Stimulated activated naive B cell treated with anti-CD40 and anti-IgM and Interleukin-4, amounts not matched to agents 10 μg/mL and 1 μg/mL and 100 μg/mL, for 72 hours (primary cell): ENCODE results near the gene NXT1.

ENCODE experiments used
- ATAC-seq, 2 donors: fragments of 150-1000 bp; cut with Tn5 transposase; replicated peaks; 2 replicates each; pipeline ENCODE4 v1.10.0; 2021; ENCODE audit warnings: moderate library complexity in 1 of 2
- DNase-seq: peaks from one replicate; pipeline ENCODE4 v3.0.0; 2021
- H3K27ac Mint-ChIP-seq: one replicate; pipeline ENCODE4 v1.8.0; 2022; ENCODE audit warnings: mild to moderate bottlenecking, mixed read lengths
- H3K27me3 Mint-ChIP-seq, 2 donors: one replicate each; pipeline ENCODE4 v1.8.0; 2022; ENCODE audit warnings: mixed read lengths in 2 of 2
- H3K36me3 Mint-ChIP-seq, 2 donors: one replicate each; pipeline ENCODE4 v1.8.0; 2022; ENCODE audit warnings: mixed read lengths in 2 of 2, mild to moderate bottlenecking in 1 of 2
- H3K4me1 Mint-ChIP-seq, 2 donors: one replicate each; pipeline ENCODE4 v1.8.0; 2022; ENCODE audit warnings: mixed read lengths in 2 of 2, mild to moderate bottlenecking in 1 of 2
- H3K4me3 Mint-ChIP-seq, 2 donors: one replicate each; pipeline ENCODE4 v1.8.0; 2022; ENCODE audit warnings: mild to moderate bottlenecking in 2 of 2, mixed read lengths in 2 of 2, moderate library complexity in 1 of 2
- H3K9me3 Mint-ChIP-seq, 2 donors: one replicate each; pipeline ENCODE4 v1.8.0; 2022; ENCODE audit warnings: mixed read lengths in 2 of 2, mild to moderate bottlenecking in 1 of 2

NXT1 gene

DNA sequence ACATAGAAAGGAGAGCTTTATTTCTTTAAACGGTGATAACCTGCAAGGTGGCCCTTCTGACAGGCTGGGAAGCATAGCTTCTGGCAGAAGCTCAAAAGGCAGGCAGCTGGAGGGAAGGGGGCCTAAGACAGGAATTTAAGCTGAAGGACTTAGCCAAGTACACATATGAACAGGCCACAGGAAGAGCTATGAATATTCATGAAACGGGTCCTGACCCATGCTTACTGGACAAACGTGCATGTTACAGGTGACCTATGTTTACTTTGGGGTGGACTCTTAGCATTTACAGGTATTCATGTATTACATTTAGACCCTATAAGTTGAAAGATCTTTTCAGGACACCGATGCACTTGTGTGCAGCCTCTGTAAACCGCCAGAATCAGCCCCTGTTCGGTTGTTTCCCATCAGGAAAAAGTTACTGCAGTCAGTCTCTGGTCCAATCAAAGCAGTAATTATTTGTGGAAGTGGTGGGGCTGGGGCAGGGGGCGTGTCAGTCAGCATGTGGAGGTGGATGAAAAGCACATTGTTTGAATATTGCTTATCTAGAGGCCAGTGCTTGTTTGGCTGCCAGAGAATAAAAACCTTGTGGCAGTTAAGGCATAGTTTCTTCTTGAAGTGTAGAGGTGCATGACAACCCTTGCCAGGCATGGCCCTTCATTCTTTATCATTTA, 8.5 kb downstream of the NXT1 start:
- Mint-ChIP-seq H3K36me3 (peaks cover 13 to 14% of the 10 kb centered on the region in 2 donors), H3K4me1 (peaks cover 22 to 45% of the 10 kb centered on the region in 2 donors), H3K27ac (peak overlapping the region; percentile 92), H3K27me3 (no peaks in the 10 kb centered on the region), H3K9me3 (no peaks in the 10 kb centered on the region), H3K4me3 (no peak overlapping the region)
- no peak for DNase-seq
- ATAC-seq = no peak

GRCh38 chr20:23360531-23360930, 9.9 kb downstream of the NXT1 start:
- peaks cover 16 to 18% of the 10 kb centered on the region in 2 donors for H3K36me3 Mint-ChIP-seq
- H3K9me3 Mint-ChIP-seq = peaks cover 0 to 2% of the 10 kb centered on the region in 2 donors
- peak overlapping the region in 1 of 2 donors; percentile 95 for H3K4me3 Mint-ChIP-seq
- peaks cover 27 to 51% of the 10 kb centered on the region in 2 donors for H3K4me1 Mint-ChIP-seq
- DNase-seq (no peak), ATAC-seq (no peak)
- no peaks in the 10 kb centered on the region for H3K27me3 Mint-ChIP-seq
- H3K27ac Mint-ChIP-seq = peak overlapping the region; percentile 93

DNA sequence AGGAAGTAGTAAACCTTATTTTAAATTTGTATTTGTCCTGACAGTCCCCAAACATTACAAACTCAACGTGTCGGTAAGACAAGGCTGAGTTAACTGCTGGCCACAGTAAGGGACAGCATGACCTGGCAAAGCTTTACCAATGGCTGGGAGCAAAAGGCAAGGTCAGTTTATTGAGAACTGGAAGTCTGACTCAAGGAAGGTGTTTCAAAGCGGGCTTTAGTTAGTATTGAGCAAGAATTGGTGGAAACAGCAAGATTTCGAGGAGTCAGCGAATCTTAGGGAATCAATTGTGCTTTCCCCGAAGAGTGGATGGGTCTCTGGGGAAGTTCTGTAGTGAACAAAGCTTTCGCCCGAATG, 10.5 kb downstream of the NXT1 start:
- DNase-seq = no peak
- H3K9me3 Mint-ChIP-seq = peaks cover 0 to 2% of the 10 kb centered on the region in 2 donors
- H3K4me3 Mint-ChIP-seq = peak overlapping the region; percentile 82 to 95
- H3K27me3 Mint-ChIP-seq = no peaks in the 10 kb centered on the region
- peaks cover 17 to 22% of the 10 kb centered on the region in 2 donors for H3K36me3 Mint-ChIP-seq
- H3K27ac Mint-ChIP-seq = peak overlapping the region; percentile 93
- H3K4me1 Mint-ChIP-seq = peaks cover 27 to 50% of the 10 kb centered on the region in 2 donors
- no peak for ATAC-seq

DNA sequence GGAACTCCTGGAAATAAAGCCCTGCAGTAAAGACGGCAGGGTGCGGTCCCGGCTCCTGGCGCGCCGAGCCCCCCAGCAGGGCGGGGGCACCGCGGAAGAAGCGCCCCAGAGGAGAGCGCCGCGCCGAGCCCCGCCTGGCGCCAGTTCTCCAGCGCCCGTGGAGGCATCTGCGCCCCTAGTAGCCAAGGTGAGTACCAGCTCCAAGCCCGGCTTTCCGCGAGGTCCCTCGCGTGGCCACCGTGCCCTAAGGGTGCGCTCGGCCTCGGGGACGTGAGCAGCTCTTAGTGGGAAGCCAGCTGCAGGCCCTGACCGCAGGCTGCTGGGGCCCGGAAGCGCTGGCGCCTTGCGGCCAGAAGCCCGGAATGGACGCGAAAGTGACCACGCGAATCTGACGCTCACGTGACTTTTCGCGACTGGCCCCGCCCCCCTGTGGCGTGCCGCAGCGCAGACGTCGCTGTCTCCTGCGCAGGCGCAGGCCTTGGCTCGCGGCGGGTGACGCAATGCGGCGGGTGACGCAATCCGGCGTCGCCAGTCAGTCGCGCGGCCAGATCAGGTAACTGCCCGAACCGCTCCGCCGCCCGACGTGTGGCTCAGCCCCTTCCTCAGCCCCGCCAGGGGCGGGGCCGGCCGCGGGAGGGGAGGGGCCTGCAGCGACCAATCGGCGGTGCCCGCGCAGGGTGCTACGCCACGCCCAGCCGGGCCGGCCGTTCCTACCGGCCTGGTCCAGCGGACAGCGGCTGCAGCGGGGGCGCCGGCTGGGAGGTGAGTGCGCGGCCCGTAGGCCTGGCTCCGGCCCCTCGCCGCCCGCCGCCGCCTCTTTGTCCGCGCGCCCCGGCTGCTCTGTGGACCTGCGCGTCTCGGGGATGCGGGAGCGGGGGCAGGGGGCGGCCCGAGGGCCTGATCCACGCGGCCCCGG, 11.1 kb downstream of the NXT1 start, which contains the start of gene GZF1:
GZF1 (plus strand) TSS at position 707 of the 916 bp plus-strand sequence. CDS start 2,202 bp downstream, outside the sequence.
- Mint-ChIP-seq H3K27ac (peak within 1 kb of the TSS; percentile 98), H3K9me3 (peaks cover 0 to 2% of the 10 kb centered on the region in 2 donors), H3K27me3 (no peaks in the 10 kb centered on the region), H3K36me3 (peaks cover 17 to 26% of the 10 kb centered on the region in 2 donors), H3K4me3 (peak within 1 kb of the TSS; percentile 95), H3K4me1 (peaks cover 29 to 54% of the 10 kb centered on the region in 2 donors)
- ATAC-seq (peak; percentile 77 to 79), DNase-seq (peak; percentile 99)

- H3K4me3 Mint-ChIP-seq = peak overlapping the region; percentile 95
- H3K4me1 Mint-ChIP-seq = peaks cover 29 to 50% of the 10 kb centered on the region in 2 donors
- ATAC-seq = peak; percentile 0 to 2
- H3K27me3 Mint-ChIP-seq = no peaks in the 10 kb centered on the region
- peak overlapping the region; percentile 98 for H3K27ac Mint-ChIP-seq
- no peak for DNase-seq
- H3K9me3 Mint-ChIP-seq = peaks cover 0 to 2% of the 10 kb centered on the region in 2 donors
- H3K36me3 Mint-ChIP-seq = peaks cover 17 to 26% of the 10 kb centered on the region in 2 donors
Measured at GRCh38 chr20:23362392-23363256, 12.0 kb downstream of the NXT1 start.

DNA sequence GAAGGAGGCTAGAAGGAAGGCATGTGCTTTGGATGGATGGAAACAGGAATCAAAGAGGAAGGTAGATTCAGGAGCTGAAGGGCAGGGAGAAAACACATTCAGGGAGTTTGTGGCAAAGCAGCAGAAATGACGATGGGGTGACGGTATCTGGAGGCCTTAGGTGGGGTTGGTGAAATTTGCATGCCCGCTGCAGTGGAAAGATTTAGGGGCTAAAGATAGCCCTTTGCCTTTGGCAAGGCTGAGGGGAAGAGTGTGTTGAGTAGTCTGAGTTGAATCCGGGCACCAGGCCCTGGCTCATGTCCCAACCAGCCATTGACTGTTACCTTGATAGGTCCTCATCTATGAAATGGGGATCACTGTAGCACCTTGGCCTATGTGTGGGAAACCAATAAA, 12.7 kb downstream of the NXT1 start:
- DNase-seq (no peak), ATAC-seq (no peak)
- peaks cover 32 to 55% of the 10 kb centered on the region in 2 donors for H3K4me1 Mint-ChIP-seq
- H3K36me3 Mint-ChIP-seq = peaks cover 17 to 26% of the 10 kb centered on the region in 2 donors
- peak overlapping the region; percentile 95 for H3K4me3 Mint-ChIP-seq
- H3K27ac Mint-ChIP-seq = peak overlapping the region; percentile 83
- peaks cover 0 to 2% of the 10 kb centered on the region in 2 donors for H3K9me3 Mint-ChIP-seq
- no peaks in the 10 kb centered on the region for H3K27me3 Mint-ChIP-seq

GRCh38 chr20:23365390-23366165, 15.0 kb downstream of the NXT1 start:
- peak overlapping the region; percentile 56 for H3K27ac Mint-ChIP-seq
- no peak for ATAC-seq
- no peak for DNase-seq
- peaks cover 0 to 2% of the 10 kb centered on the region in 2 donors for H3K9me3 Mint-ChIP-seq
- peaks cover 24 to 38% of the 10 kb centered on the region in 2 donors for H3K36me3 Mint-ChIP-seq
- H3K4me3 Mint-ChIP-seq = peak overlapping the region in 1 of 2 donors; percentile 72
- peaks cover 31 to 44% of the 10 kb centered on the region in 2 donors for H3K4me1 Mint-ChIP-seq
- H3K27me3 Mint-ChIP-seq = no peaks in the 10 kb centered on the region

DNA sequence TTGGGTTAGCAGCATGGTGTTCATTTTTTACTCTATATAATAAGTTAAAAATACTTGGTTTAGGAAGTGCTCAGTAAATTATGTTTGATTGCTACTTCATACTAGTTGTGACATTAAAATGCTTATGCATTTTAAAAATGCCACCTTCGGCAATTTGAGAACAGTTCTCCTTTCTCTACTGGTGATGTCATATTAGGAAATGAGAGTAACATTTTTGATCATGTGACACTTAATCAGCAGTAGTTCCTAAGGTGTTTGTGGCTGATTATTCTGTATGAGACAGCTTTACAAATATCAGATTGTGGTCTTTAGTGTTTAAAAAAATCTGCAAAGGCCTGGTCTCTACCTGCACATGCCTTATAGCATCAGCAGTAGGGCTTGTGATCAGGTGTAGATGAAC, 15.8 kb downstream of the NXT1 start:
- peak overlapping the region; percentile 36 to 39 for H3K4me3 Mint-ChIP-seq
- H3K4me1 Mint-ChIP-seq = peaks cover 31 to 46% of the 10 kb centered on the region in 2 donors
- peaks cover 0 to 2% of the 10 kb centered on the region in 2 donors for H3K9me3 Mint-ChIP-seq
- H3K36me3 Mint-ChIP-seq = peaks cover 28 to 42% of the 10 kb centered on the region in 2 donors
- peak overlapping the region; percentile 59 for H3K27ac Mint-ChIP-seq
- H3K27me3 Mint-ChIP-seq = no peaks in the 10 kb centered on the region
- DNase-seq = no peak
- peak in 1 of 2 donors; percentile 17 for ATAC-seq

- Mint-ChIP-seq H3K27ac (no peak overlapping the region), H3K9me3 (peaks cover 0 to 2% of the 10 kb centered on the region in 2 donors), H3K27me3 (no peaks in the 10 kb centered on the region), H3K4me1 (peaks cover 30 to 48% of the 10 kb centered on the region in 2 donors), H3K4me3 (no peak overlapping the region), H3K36me3 (peaks cover 25 to 42% of the 10 kb centered on the region in 2 donors)
- no peak for DNase-seq
- ATAC-seq = no peak
Measured at GRCh38 chr20:23367770-23368169, 17.2 kb downstream of the NXT1 start.

- Mint-ChIP-seq H3K27me3 (no peaks in the 10 kb centered on the region), H3K27ac (no peak overlapping the region), H3K9me3 (peaks cover 0 to 2% of the 10 kb centered on the region in 2 donors), H3K4me1 (peaks cover 23 to 41% of the 10 kb centered on the region in 2 donors), H3K4me3 (no peak overlapping the region), H3K36me3 (peaks cover 23 to 36% of the 10 kb centered on the region in 2 donors)
- DNase-seq (no peak), ATAC-seq (no peak)
Measured at GRCh38 chr20:23368316-23369071, 17.9 kb downstream of the NXT1 start.

GRCh38 chr20:23369072-23369823, 18.7 kb downstream of the NXT1 start:
- peak overlapping the region; percentile 47 for H3K27ac Mint-ChIP-seq
- peaks cover 27 to 41% of the 10 kb centered on the region in 2 donors for H3K36me3 Mint-ChIP-seq
- H3K9me3 Mint-ChIP-seq = peaks cover 0 to 2% of the 10 kb centered on the region in 2 donors
- DNase-seq = no peak
- ATAC-seq = no peak
- no peak overlapping the region for H3K4me3 Mint-ChIP-seq
- no peaks in the 10 kb centered on the region for H3K27me3 Mint-ChIP-seq
- H3K4me1 Mint-ChIP-seq = peaks cover 22 to 38% of the 10 kb centered on the region in 2 donors

GRCh38 chr20:23370274-23370673, 19.7 kb downstream of the NXT1 start:
- ATAC-seq = no peak
- Mint-ChIP-seq H3K36me3 (peaks cover 18 to 36% of the 10 kb centered on the region in 2 donors), H3K27ac (no peak overlapping the region), H3K27me3 (no peaks in the 10 kb centered on the region), H3K4me1 (peaks cover 15 to 28% of the 10 kb centered on the region in 2 donors), H3K9me3 (no peaks in the 10 kb centered on the region), H3K4me3 (no peak overlapping the region)
- DNase-seq = no peak
